ENCODE data around the gene SCNN1B. TPM values are rescaled to one million over a fixed set of nuclear protein-coding genes. Genes with fewer than 3 reads are reported as not detected.

Gene SCNN1B
- total RNA-seq, 4 donors from 2014 or later: 8.1 to 30.5 (median 11.9) TPM

- H3K27me3 ChIP-seq: no peaks in the 10 kb centered on the region
- H3K27ac ChIP-seq: no peak overlapping the region
- TF ChIP-seq POLR2A (IDR thresholded peaks at IDR 0.05) (no peak), CTCF (IDR thresholded peaks at IDR 0.05) (no peak)
- no peaks in the 10 kb centered on the region for H3K36me3 ChIP-seq
- intact Hi-C loops (cut with DNase I): no loop called here
- 85 to 87% methylated on average over 6 of the region's 6 CpGs for WGBS, 2 donors
- peak; percentile 47 to 48 for DNase-seq
- H3K4me3 ChIP-seq (replicated peaks in 1 of 3): no peak overlapping the region
- H3K9me3 ChIP-seq: no peaks in the 10 kb centered on the region
- peaks cover 0 to 11% of the 10 kb centered on the region in 2 donors for H3K4me1 ChIP-seq
Observed at GRCh38 chr16:23269248-23269953, 32.7 kb upstream of the SCNN1B start.

- H3K4me1 ChIP-seq: peaks cover 0 to 13% of the 10 kb centered on the region in 2 donors
- no peak overlapping the region for H3K27ac ChIP-seq
- H3K9me3 ChIP-seq: no peaks in the 10 kb centered on the region
- no peak for DNase-seq
- no peak for TF ChIP-seq POLR2A (IDR thresholded peaks at IDR 0.05)
- TF ChIP-seq CTCF (IDR thresholded peaks at IDR 0.05): no peak
- no peaks in the 10 kb centered on the region for H3K36me3 ChIP-seq
- no peak overlapping the region for H3K4me3 ChIP-seq (replicated peaks in 1 of 3)
- intact Hi-C loops (cut with DNase I): loop anchor here (5.0 kb wide), 1 partner anchor 33 kb away; no protein-coding TSS in a partner anchor
- 98 to 99% methylated on average over 3 of the region's 3 CpGs for WGBS, 2 donors
- no peaks in the 10 kb centered on the region for H3K27me3 ChIP-seq
Observed at GRCh38 chr16:23270654-23271053, 31.4 kb upstream of the SCNN1B start.

- H3K4me3 ChIP-seq (replicated peaks in 1 of 3): no peak overlapping the region
- intact Hi-C loops (cut with DNase I): loop anchor here (5.0 kb wide), 1 partner anchor 38 kb away; no protein-coding TSS in a partner anchor
- H3K27ac ChIP-seq: no peak overlapping the region
- TF ChIP-seq CTCF (IDR thresholded peaks at IDR 0.05) (no peak), POLR2A (IDR thresholded peaks at IDR 0.05) (no peak)
- no peaks in the 10 kb centered on the region for H3K9me3 ChIP-seq
- no peaks in the 10 kb centered on the region for H3K36me3 ChIP-seq
- no peak for DNase-seq
- WGBS, 2 donors: 75 to 86% methylated on average over 2 of the region's 2 CpGs
- peaks cover 15 to 19% of the 10 kb centered on the region in 2 donors for H3K4me1 ChIP-seq
- no peaks in the 10 kb centered on the region for H3K27me3 ChIP-seq
Observed at GRCh38 chr16:23274968-23275367, 27.1 kb upstream of the SCNN1B start.

DNA sequence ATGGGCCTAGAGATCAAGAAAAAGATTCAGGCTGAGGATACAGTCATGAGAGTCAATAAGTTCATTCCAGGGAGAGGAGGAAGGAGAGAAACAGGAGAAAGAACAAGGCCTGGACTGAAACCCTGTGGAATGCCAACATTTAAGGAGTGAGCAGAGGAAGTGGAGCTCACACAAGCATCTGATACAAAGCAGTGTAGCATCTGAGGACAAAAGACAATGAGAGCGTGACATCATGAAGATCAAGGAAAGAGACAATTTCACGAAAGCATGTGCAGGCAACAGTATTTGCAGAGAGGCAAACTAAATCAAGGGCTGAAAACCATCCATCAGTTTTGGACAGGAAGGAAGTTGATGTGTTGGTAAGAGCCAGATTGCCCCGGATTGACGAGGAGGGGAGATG, 25.3 kb upstream of the SCNN1B start:
- no peaks in the 10 kb centered on the region for H3K36me3 ChIP-seq
- WGBS, 2 donors: 69 to 74% methylated on average over 4 of the region's 4 CpGs

More for the DNA sequence above, 25.3 kb upstream of the SCNN1B start:
- TF ChIP-seq POLR2A (IDR thresholded peaks at IDR 0.05): no peak
- TF ChIP-seq CTCF (IDR thresholded peaks at IDR 0.05): no peak
- Histone ChIP-seq H3K27me3 (no peaks in the 10 kb centered on the region), H3K27ac (no peak overlapping the region), H3K9me3 (no peaks in the 10 kb centered on the region), H3K4me1 (peaks cover 24 to 29% of the 10 kb centered on the region in 2 donors), H3K4me3 (replicated peaks in 1 of 3) (no peak overlapping the region)
- intact Hi-C loops (cut with DNase I): no loop called here
- no peak for DNase-seq
